Neural cell (in vitro differentiated cells): ENCODE results near the gene BCAP29.

Experiments used
- CTCF ChIP-seq: fragments of 450-650 bp; IDR thresholded peaks from 2 replicates; pipeline ENCODE4 v1.5.1; 2014; ENCODE audit warnings: antibody characterized with exemption, mild to moderate bottlenecking, moderate library complexity; ENCODE audit not compliant: poor library complexity, severe bottlenecking
- RAD21 ChIP-seq: fragments of 450-650 bp; conservative IDR thresholded peaks from 2 replicates; pipeline ENCODE4 v1.6.1; 2014; ENCODE audit warnings: antibody characterized with exemption, mild to moderate bottlenecking, moderate library complexity

- TF ChIP-seq RAD21, result no peak
- TF ChIP-seq CTCF, result no peak
Observed at GRCh38 chr7:107599262-107599661, 19.2 kb downstream of the BCAP29 start.
